ENCODE results near the gene RNF150. TPM values are rescaled to one million over a fixed set of nuclear protein-coding genes. Genes with fewer than 3 reads are reported as not detected.

The RNF150 gene
- total and polyA plus RNA-seq, 12 donors = 4.9 to 88.6 (median 61.3) TPM

GRCh38 chr4:141078871-141079270 is 54.4 kb downstream of the RNF150 start:
- Histone ChIP-seq H3K4me3 (no peak overlapping the region), H3K4me1 (replicated peaks in 1 of 2) (peaks cover 4 to 45% of the 10 kb centered on the region in 2 donors), H3K9me3 (replicated peaks in 1 of 3) (no peaks in the 10 kb centered on the region), H3K36me3 (replicated peaks in 1 of 2) (no peaks in the 10 kb centered on the region), H3K27me3 (no peaks in the 10 kb centered on the region), H3K27ac (peak overlapping the region in 2 of 5 donors; percentile 36 to 53)
- intact Hi-C loops (cut with DNase I) = no loop called here
- TF ChIP-seq CTCF (IDR thresholded peaks at IDR 0.05) (no peak), POLR2A (IDR thresholded peaks at IDR 0.05) (no peak)
- DNase-seq = no peak

- peak in 1 of 7 donors; percentile 16 for DNase-seq
- H3K27ac ChIP-seq = peak overlapping the region in 2 of 5 donors; percentile 14 to 17
- intact Hi-C loops (cut with DNase I) = no loop called here
- 33 to 64% (median 56%) methylated on average over 1 of the region's 1 CpG for WGBS, 4 donors
- H3K4me3 ChIP-seq = no peak overlapping the region
- TF ChIP-seq POLR2A (IDR thresholded peaks at IDR 0.05) (no peak), CTCF (IDR thresholded peaks at IDR 0.05) (no peak)
- H3K27me3 ChIP-seq = no peaks in the 10 kb centered on the region
- H3K9me3 ChIP-seq (replicated peaks in 1 of 3) = no peaks in the 10 kb centered on the region
- H3K36me3 ChIP-seq (replicated peaks in 1 of 2) = no peaks in the 10 kb centered on the region
- peaks cover 4 to 47% of the 10 kb centered on the region in 2 donors for H3K4me1 ChIP-seq (replicated peaks in 1 of 2)
Measured at GRCh38 chr4:141077611-141078225, 55.6 kb downstream of the RNF150 start.

GRCh38 chr4:141075553-141075952 is 57.7 kb downstream of the RNF150 start:
- Histone ChIP-seq H3K27me3 (no peaks in the 10 kb centered on the region), H3K4me3 (no peak overlapping the region), H3K27ac (no peak overlapping the region), H3K36me3 (replicated peaks in 1 of 2) (no peaks in the 10 kb centered on the region), H3K9me3 (replicated peaks in 1 of 3) (no peaks in the 10 kb centered on the region), H3K4me1 (replicated peaks in 1 of 2) (peaks cover 4 to 47% of the 10 kb centered on the region in 2 donors)
- TF ChIP-seq CTCF (IDR thresholded peaks at IDR 0.05) = no peak
- no peak for TF ChIP-seq POLR2A (IDR thresholded peaks at IDR 0.05)
- DNase-seq = no peak
- intact Hi-C loops (cut with DNase I) = no loop called here

GRCh38 chr4:141074098-141074878 is 59.0 kb downstream of the RNF150 start:
- Histone ChIP-seq H3K27ac (no peak overlapping the region), H3K4me1 (replicated peaks in 1 of 2) (peaks cover 4 to 41% of the 10 kb centered on the region in 2 donors), H3K36me3 (replicated peaks in 1 of 2) (no peaks in the 10 kb centered on the region), H3K9me3 (replicated peaks in 1 of 3) (no peaks in the 10 kb centered on the region), H3K27me3 (no peaks in the 10 kb centered on the region), H3K4me3 (no peak overlapping the region)
- DNase-seq = peak in 3 of 7 donors; percentile 8 to 43 (median 18)
- TF ChIP-seq CTCF (IDR thresholded peaks at IDR 0.05) (no peak), POLR2A (IDR thresholded peaks at IDR 0.05) (no peak)
- intact Hi-C loops (cut with DNase I) = no loop called here
- WGBS, 4 donors = 85 to 94% (median 91%) methylated on average over 4 of the region's 4 CpGs

Data from adrenal gland (tissue), 12 donors.